ENCODE data around the gene HAUS8.

HAUS8 gene

GRCh38 chr19:17077447-17078028 lies 2.3 kb upstream of the HAUS8 start:
- no peak overlapping the region for H3K4me3 ChIP-seq (ENCODE audit: low read depth, low read length)
- no peak for DNase-seq (ENCODE audit: low read depth, low spot score)
- in situ Hi-C loops (cut with HindIII; ENCODE audit: low sequenced_read_pairs) = no loop called here
- no peak for TF ChIP-seq CTCF (IDR thresholded peaks at IDR 0.05; ENCODE audit: low read depth, low read length)

DNA sequence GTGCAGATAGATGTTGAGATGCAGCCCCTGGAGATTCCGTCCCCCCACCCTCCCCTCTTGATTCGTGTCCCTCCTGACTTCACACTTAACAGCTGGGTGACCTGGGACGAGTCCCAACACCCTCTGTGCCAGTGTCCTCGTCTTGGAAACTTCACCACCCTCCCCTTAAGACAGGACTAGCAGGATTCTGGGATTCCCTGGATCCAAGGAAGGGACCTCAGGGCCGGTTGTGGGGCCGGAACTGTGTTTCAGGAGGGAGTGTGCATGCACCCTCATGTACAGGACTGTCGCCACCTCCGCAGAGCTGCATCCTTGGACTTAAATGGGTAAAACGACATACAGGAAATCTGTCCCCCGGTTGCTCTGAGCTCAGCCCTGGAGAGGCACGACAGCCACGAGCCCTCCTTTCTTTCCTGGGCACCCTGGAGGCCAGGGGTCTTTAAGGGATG lies 1.3 kb upstream of the HAUS8 start:
- no peak for TF ChIP-seq CTCF (IDR thresholded peaks at IDR 0.05; ENCODE audit: low read depth, low read length)
- in situ Hi-C loops (cut with HindIII; ENCODE audit: low sequenced_read_pairs) = no loop called here
- H3K4me3 ChIP-seq (ENCODE audit: low read depth, low read length) = peak overlapping the region; percentile 94
- no peak for DNase-seq (ENCODE audit: low read depth, low spot score)

- TF ChIP-seq CTCF (IDR thresholded peaks at IDR 0.05; ENCODE audit: low read depth, low read length) = no peak
- H3K4me3 ChIP-seq (ENCODE audit: low read depth, low read length) = peak overlapping the region; percentile 94
- DNase-seq (ENCODE audit: low read depth, low spot score) = peak; percentile 30
- in situ Hi-C loops (cut with HindIII; ENCODE audit: low sequenced_read_pairs) = no loop called here
Observed at GRCh38 chr19:17075864-17076542, 751 bp upstream of the HAUS8 start.

DNA sequence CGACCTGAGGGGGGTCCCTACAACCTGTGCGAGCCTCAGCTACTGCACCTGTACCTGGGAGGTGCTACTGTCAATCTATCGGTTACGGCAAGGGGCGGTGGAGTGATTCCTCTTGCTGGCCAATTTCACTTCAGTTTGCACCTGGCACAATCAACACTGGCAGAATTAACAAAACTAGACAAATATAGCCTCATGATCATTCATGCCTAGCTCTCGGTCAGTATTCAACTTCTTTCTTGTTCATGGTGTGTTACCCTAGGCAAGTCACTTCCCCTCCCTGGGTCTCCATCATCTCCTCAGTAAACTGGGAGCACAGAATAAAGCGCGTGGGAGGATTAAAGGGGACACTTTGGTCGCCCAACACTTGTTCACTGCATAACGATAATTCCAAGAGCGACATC lies 618 bp downstream of the HAUS8 start:
- peak overlapping the region; percentile 82 for H3K4me3 ChIP-seq (ENCODE audit: low read depth, low read length)
- in situ Hi-C loops (cut with HindIII; ENCODE audit: low sequenced_read_pairs) = no loop called here
- DNase-seq (ENCODE audit: low read depth, low spot score) = no peak
- no peak for TF ChIP-seq CTCF (IDR thresholded peaks at IDR 0.05; ENCODE audit: low read depth, low read length)

DNA sequence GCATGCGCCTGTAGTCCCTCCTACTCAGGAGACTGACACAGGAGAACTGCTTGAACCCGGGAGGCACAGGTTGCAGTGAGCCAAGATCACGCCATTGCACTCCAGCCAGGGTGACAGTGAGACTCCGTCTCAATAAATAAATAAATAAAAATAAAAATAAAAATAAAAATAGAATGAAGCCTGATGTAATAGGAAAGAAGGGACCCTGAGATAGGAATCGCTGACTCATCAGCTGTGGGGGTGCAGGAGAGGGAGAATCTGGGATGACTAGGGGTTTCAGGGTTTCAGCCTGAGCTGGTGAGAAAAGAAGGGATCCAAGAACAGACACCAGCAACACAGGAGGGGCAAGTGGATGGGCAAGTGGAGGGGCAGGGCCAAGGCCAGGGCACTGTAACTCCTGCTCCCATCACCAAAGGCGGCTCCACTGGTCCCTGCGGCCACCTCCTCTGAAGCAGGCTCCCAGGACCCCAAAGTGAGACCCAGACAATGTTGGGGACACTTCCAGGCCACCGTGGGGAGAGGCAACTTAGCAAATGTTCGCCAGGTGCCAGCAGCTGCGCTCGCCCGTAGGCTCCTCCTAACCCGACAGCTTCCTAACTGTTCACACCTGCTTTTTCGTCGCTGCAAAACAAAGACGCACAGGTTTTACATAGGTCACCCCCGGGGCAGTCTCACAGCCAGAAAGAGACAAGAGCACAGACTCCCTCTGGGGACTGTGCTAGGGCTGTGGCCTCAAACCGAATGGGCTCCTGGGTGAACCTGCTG lies 1.2 kb downstream of the HAUS8 start:
- no peak for TF ChIP-seq CTCF (IDR thresholded peaks at IDR 0.05; ENCODE audit: low read depth, low read length)
- in situ Hi-C loops (cut with HindIII; ENCODE audit: low sequenced_read_pairs) = no loop called here
- H3K4me3 ChIP-seq (ENCODE audit: low read depth, low read length) = peak overlapping the region; percentile 82
- no peak for DNase-seq (ENCODE audit: low read depth, low spot score)

DNA sequence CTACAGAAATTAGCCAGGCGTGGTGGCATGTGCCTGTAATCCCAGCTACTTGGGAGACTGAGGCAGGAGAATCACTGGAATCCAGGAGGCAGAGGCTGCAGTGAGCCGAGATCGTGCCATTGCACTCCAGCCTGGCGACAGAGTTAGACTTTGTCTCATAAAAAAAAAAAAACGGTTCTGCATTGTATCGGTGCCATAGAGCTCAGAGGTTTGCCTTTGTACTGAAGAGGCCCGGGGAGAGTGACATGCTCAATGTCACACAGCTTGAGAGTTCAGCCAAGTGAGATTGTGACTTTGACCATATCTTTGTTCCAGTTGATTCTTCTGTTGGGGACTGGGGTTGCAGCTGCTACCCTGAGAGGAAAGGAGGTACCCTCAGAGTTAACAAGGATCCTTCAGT lies 4.3 kb downstream of the HAUS8 start:
- TF ChIP-seq CTCF (IDR thresholded peaks at IDR 0.05; ENCODE audit: low read depth, low read length) = no peak
- no peak for DNase-seq (ENCODE audit: low read depth, low spot score)
- in situ Hi-C loops (cut with HindIII; ENCODE audit: low sequenced_read_pairs) = no loop called here
- no peak overlapping the region for H3K4me3 ChIP-seq (ENCODE audit: low read depth, low read length)
